Hepatocyte (in vitro differentiated cells): ENCODE data around the gene RIC8A.

Experiments used
- EZH2 ChIP-seq: fragments of 200-600 bp; sonication (generic); IDR thresholded peaks from 2 replicates; pipeline ENCODE4 v1.6.1; 2016; ENCODE audit warnings: antibody characterized with exemption, mild to moderate bottlenecking, borderline replicate concordance
- TF ChIP-seq, protein P1 (sequence below): fragments of 200-600 bp; sonication (generic); IDR thresholded peaks from 2 replicates; pipeline ENCODE4 v1.5.1; 2016; ENCODE audit warnings: antibody characterized with exemption, mild to moderate bottlenecking; ENCODE audit not compliant: poor library complexity

DNA sequence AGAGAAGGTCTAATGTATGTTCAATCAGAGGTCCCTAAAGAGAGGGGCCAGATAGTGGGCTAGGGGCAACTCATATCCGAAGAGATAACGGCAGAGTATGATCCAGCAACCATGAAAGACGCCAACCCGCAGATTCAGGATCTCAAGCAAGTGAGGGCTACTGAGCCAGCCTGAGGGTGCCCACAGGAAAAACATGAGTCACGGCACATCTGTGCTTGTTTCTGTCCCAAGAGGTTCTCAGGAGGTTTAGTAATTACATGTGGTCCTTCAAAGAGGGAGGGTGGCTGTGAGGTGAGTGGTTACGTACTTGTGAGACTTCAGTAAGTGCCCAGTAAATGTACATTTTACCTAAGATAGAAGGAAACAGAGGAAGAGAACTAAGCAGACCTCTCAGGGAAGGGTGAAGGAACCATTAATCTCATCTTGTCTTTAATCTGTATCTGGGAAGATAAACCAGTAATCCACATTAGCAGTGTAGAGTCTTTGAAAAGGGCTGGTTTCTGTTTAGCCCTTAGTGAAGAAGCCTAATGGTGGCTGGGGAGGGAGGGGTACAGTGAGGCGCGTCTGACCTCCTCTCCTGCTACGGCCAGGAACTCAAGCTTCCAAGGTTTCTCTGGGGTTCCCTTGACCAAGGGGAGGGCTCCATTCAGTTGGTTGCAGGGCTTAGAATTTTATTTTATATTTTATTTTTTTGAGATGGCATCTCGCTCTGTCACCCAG is 18.4 kb downstream of the RIC8A start:
- TF ChIP-seq, protein P1, sequence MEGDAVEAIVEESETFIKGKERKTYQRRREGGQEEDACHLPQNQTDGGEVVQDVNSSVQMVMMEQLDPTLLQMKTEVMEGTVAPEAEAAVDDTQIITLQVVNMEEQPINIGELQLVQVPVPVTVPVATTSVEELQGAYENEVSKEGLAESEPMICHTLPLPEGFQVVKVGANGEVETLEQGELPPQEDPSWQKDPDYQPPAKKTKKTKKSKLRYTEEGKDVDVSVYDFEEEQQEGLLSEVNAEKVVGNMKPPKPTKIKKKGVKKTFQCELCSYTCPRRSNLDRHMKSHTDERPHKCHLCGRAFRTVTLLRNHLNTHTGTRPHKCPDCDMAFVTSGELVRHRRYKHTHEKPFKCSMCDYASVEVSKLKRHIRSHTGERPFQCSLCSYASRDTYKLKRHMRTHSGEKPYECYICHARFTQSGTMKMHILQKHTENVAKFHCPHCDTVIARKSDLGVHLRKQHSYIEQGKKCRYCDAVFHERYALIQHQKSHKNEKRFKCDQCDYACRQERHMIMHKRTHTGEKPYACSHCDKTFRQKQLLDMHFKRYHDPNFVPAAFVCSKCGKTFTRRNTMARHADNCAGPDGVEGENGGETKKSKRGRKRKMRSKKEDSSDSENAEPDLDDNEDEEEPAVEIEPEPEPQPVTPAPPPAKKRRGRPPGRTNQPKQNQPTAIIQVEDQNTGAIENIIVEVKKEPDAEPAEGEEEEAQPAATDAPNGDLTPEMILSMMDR: no peak
- no peak for TF ChIP-seq EZH2
